ENCODE results near the gene PERM1. TPM values are rescaled to one million over a fixed set of nuclear protein-coding genes. Genes with fewer than 3 reads are reported as not detected.
"Not testable (repeated sequence)": the region's sequence is repeated elsewhere in the genome, so short reads cannot be mapped to it uniquely, and the experiment has no call there.

The PERM1 gene
- total RNA-seq, 1 donor from 2014 or later = 174 TPM

GRCh38 chr1:1000357-1001056, 18.6 kb upstream of the PERM1 start:
- DNase-seq (ENCODE audit: missing footprints) (peak; percentile 86), ATAC-seq (peak; percentile 61)
- intact Hi-C loops (cut with DNase I) = no loop called here

DNA sequence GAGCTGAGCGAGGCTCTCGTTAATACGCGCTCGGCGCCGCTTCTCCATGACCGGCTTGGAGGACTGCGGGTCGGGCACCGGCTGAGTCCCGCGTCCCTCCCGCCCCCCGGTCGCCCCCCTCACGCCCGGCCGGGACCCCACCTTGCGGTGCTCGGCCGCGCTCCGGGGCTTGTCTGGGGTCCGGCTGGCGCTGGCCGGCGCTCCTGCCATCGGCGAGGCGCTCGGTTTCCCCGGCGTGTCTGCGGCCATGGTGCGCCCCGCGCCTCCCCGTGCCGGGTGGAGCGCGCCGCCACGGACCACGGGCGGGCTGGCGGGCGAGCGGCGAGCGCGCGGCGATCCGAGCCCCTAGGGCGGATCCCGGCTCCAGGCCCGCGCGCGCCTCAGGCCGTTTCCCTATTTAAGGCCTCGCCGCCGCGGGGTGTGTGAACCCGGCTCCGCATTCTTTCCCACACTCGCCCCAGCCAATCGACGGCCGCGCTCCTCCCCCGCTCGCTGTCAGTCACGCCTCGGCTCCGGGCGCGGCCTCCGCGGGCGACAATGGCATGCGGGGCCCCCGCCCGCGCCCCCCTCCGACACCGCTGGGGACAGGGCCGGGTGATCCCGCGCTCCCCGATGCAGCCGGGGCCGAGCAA, 17.9 kb upstream of the PERM1 start, which contains the start of gene HES4:
Gene HES4, minus strand, starts transcription at position 373 of the 632 bp plus-strand sequence. Its CDS starts 124 bp downstream, at position 249.
- ATAC-seq = peak; percentile 83
- DNase-seq (ENCODE audit: missing footprints) = peak; percentile 96
- intact Hi-C loops (cut with DNase I) = loop anchor here (1.0 kb wide), 1 partner anchor 20 kb away; no protein-coding TSS in a partner anchor

- peak; percentile 71 for DNase-seq (ENCODE audit: missing footprints)
- intact Hi-C loops (cut with DNase I) = loop anchor here (1.0 kb wide), 1 partner anchor 19 kb away; no protein-coding TSS in a partner anchor
- ATAC-seq = peak; percentile 4
Measured at GRCh38 chr1:998995-999724, 17.3 kb upstream of the PERM1 start.

DNA sequence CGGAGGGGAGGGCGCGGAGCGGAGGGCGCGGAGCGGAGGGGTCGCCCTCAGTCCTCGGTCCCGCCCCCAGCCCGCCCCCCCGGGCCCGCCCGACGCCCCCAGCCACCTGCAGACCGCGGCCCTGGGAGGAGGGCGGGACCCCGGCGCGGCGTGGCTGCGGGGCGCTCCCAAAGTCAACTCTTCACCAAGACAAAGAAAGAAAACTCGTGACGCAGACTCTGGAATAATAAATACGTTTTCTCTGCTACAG, 16.8 kb upstream of the PERM1 start:
- ATAC-seq (no peak), DNase-seq (ENCODE audit: missing footprints) (no peak)
- intact Hi-C loops (cut with DNase I) = no loop called here

DNA sequence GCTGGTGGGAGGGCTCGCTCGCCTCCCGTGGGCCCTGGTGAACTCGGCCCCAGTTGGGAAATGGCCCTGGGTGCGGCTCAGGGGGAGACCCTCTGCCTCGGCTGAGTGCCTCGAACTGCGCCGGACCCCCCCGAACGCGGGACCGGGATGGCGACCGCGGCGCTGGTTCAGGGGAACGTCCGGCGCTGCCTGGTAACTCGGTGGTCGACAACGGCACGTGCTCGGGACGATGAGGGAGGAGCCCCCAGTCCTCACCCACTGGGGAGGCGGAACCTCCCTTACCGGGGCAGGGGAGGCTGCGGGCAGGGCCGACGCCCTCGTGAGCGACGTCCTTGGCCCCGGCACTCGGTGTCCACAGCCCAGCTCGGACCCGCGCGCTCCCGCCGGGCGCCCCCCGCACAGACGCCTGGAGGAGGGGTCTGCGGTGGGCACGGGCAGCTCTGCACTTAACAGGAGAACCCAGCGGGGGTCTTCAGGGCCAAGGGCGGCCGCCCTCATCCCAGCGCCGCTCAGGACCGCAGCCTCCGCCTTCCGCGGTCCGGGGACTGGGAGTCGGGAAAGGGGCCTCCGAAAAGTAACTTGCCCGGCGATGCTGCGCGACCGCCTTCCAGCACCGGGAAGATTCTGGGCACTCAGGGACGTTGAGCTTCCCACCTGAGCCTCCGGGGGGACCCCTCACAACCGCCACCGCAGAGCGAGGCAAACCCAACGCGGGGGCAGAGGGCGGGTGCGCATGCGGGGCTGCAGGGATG, 16.3 kb upstream of the PERM1 start:
- intact Hi-C loops (cut with DNase I) = no loop called here
- peak; percentile 42 for DNase-seq (ENCODE audit: missing footprints)
- ATAC-seq = no peak

DNA sequence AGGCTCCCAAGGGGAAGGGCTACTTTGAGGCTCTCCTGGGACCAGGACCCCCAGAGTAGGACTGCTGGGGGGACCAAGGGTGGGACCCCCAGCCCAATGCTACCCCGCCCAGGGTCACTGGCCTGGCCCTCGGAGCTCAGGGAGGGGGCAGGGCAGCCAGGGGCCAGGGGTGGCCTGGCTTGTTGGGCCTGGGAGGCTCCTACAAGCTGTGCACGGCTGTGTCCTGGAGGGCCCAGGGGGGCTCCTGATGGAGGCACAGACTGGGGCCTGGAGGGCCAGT, 15.8 kb upstream of the PERM1 start:
- DNase-seq (ENCODE audit: missing footprints) = peak; percentile 39
- ATAC-seq = no peak
- intact Hi-C loops (cut with DNase I) = no loop called here

DNA sequence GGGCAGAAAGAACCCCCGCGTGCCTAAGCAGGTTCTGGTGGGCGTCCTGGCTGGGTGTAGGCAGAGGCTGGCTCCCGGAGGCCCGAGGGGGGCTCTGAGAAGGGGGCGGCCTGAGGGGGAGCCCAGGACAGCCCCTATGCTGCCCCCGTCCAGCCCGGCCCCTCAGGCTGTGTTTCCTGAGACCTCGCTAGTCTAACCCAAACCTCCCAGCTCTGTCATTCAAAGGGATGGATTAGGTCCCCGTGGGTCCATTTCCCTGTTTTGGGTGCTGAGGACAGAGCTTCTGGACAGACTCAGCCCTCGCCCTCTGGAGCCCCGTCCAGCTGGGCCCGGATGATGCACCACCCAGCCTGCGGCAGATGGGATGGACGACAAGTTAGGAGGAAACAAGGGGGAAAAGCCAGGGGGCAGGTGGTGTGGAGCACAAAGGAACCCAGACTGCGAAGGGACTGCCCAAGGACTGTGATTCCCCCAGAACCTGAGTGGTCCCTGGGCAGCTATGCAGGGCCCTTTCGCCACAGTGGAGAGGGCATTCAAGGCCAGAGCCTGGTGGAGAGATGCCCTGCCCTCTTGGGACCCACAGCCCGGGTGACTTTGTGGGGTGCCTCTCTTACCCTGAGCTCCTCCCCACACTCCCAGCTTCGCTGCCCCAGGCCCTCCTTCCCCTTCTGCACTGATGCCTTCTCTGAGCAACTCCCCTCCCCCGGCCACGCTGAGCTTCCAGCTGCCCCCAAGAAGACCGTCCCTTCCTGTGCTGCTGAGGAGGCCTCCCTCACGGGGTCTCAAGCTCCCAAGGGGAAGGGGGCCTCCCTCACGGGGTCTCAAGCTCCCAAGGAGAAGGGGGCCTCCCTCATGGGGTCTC, 15.2 kb upstream of the PERM1 start:
- intact Hi-C loops (cut with DNase I) = no loop called here
- DNase-seq (ENCODE audit: missing footprints) = peak; percentile 70
- no peak for ATAC-seq

- intact Hi-C loops (cut with DNase I) = no loop called here
- DNase-seq (ENCODE audit: missing footprints) (peak; percentile 63), ATAC-seq (no peak)
Measured at GRCh38 chr1:995665-996633, 14.1 kb upstream of the PERM1 start.

GRCh38 chr1:994546-994945, 12.7 kb upstream of the PERM1 start:
- DNase-seq (ENCODE audit: missing footprints); intact Hi-C loops (cut with DNase I); ATAC-seq: not testable (repeated sequence)

DNA sequence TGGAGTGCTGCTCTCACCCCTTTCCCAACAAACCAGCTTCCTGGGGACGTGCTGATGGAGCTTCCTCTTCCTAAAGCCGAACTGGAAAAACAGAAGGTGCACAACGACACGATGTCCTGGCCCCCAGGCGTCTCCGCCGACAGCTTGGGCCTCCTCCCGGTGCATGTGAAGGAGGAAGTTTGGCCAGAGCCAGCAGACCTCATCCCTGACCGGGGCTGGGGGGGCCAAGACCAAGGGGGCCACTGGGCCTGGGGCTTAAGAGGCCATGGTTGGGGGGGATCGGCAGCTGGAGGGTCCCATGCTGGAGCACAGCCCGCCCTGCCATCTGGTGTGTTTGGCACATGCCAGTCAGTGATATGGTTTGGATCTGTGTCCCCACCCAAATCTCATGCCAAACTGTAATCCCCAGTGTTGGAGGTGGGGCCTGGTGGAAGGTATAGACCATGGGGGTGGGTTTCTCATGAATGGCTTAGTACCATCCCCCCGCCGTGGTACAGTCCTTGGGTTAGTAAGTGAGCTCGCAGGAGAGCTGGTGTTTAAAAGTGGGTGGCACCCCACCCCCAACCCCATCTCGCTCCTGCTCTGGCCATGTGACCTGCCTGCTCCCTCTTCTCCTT, 11.6 kb upstream of the PERM1 start:
- intact Hi-C loops (cut with DNase I) = no loop called here
- DNase-seq (ENCODE audit: missing footprints) (peak; percentile 57), ATAC-seq (no peak)

DNA sequence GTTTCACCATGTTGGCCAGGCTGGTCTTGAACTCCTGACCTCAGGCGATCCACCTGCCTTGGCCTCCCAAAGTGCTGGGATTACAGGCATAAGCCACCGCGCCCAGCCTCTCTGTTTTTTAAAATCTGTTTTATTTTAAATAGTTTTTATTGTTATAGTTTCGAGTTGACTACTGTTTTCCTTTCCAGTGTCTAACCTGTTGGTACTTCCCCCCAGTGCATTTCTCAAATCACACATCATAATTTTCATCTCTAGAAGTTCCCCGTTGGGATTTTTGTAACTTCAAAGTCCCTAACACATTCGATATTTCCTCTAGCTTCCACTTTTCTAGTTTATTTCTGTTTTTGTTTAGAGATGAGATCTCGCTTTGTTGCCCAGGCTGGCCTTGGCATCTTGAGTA, 10.5 kb upstream of the PERM1 start:
- DNase-seq (ENCODE audit: missing footprints) (peak; percentile 16), ATAC-seq (no peak)
- intact Hi-C loops (cut with DNase I) = no loop called here

GRCh38 chr1:991895-992294, 10.0 kb upstream of the PERM1 start:
- ATAC-seq (no peak), DNase-seq (ENCODE audit: missing footprints) (no peak)
- intact Hi-C loops (cut with DNase I) = no loop called here

DNA sequence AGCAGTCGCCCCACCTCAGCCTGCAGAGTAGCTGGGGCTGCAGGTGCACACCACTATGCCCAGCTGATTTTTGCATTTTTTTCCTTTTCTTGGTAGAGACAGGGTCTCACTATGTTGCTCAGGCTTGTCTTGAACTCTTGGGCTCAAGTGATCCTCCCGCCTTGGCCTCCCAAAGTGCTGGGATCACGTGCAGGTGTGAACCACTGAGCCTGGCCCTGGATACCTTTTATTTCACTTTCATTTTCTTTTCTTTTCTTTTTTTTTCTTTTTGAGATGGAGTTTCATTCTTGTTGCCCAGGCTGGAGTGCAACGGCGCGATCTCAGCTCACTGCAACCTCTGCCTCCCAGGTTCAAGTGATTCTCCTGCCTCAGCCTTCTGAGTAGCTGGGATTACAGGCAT, 9.4 kb upstream of the PERM1 start:
- intact Hi-C loops (cut with DNase I); ATAC-seq: not testable (repeated sequence)
- DNase-seq (ENCODE audit: missing footprints) = peak; percentile 7

DNA sequence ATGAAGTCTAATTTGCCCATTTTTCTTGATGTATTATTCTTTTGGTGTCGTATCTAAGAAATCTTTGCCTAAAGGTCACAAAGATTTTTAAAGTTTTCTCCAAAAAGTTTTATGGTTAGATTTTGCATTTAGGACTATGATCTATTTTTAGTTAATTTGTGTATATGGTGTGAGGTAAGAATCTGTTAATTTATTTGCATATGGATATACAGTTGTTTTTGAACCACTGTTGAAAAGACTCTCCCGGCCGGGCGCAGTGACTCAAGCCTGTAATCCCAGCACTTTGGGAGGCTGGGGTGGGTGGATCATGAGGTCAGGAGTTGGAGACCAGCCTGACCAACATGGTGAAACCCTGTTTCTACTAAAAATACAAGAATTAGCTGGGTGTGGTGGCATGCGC, 6.2 kb upstream of the PERM1 start:
- DNase-seq (ENCODE audit: missing footprints) = peak; percentile 51
- ATAC-seq; intact Hi-C loops (cut with DNase I): not testable (repeated sequence)

DNA sequence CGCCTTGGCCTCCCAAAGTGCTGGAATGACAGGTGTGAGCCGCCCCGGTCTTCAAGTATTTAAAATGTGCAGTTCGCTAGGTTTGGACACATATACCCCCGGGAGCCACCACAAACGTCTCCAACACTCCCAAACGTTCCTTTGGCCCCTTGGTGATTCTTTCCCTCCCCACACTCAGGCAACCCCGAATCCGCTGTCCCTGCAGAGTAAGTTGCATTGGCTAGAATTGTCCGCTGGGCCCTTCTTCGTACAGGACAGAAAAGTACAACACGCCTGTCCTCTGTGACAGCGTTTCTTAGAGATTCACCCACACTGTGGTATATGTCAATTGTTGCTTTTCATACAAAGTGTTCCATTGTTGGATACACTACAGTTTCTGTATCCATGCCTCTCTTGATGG, 3.2 kb upstream of the PERM1 start:
- peak; percentile 54 for DNase-seq (ENCODE audit: missing footprints)
- intact Hi-C loops (cut with DNase I) = loop anchor here (2.0 kb wide), 1 partner anchor 80 kb away; no protein-coding TSS in a partner anchor
- no peak for ATAC-seq

GRCh38 chr1:984476-984814, 2.6 kb upstream of the PERM1 start:
- peak; percentile 53 for DNase-seq (ENCODE audit: missing footprints)
- ATAC-seq = no peak
- intact Hi-C loops (cut with DNase I) = loop anchor here (2.0 kb wide), 1 partner anchor 80 kb away; no protein-coding TSS in a partner anchor

Data from Right ventricle myocardium inferior (tissue), 1 donor.